Gastroesophageal sphincter (tissue), 3 donors: Measurements from ENCODE around the gene CAPZB.

ENCODE experiments used
- CTCF ChIP-seq, 4 experiments: fragments of 200-600 bp in 2 of 4; fragments of 450-650 bp in 2 of 4; sonication (generic) in 1 of 4; IDR thresholded peaks; one replicate each; pipeline ENCODE4 v1.5.1; 2017 to 2019; ENCODE audit warnings: antibody characterized with exemption in 4 of 4, mild to moderate bottlenecking in 2 of 4, moderate library complexity in 2 of 4
- EP300 ChIP-seq: sonication (generic); formaldehyde crosslinking; IDR thresholded peaks from one replicate; pipeline ENCODE4 v1.6.1; 2017; ENCODE audit warnings: antibody characterized with exemption, mild to moderate bottlenecking
- POLR2A ChIP-seq, 2 donors: fragments of 450-650 bp; IDR thresholded peaks; one replicate each; pipeline ENCODE4 v1.6.1; 2017; ENCODE audit warnings: antibody characterized with exemption in 2 of 2, mild to moderate bottlenecking in 2 of 2, moderate library complexity in 1 of 2
- POLR2AphosphoS5 ChIP-seq: sonication (generic); formaldehyde crosslinking; IDR thresholded peaks from one replicate; pipeline ENCODE4 v1.6.1; 2017; ENCODE audit warnings: antibody characterized with exemption

GRCh38 chr1:19528438-19528837, 43.1 kb upstream of the CAPZB start:
- TF ChIP-seq CTCF (IDR thresholded peaks at IDR 0.05) = no peak
- TF ChIP-seq POLR2AphosphoS5 = no peak
- no peak for TF ChIP-seq POLR2A (IDR thresholded peaks at IDR 0.05)
- TF ChIP-seq EP300 = no peak
